MM.1S (cell line): ENCODE data around the gene SBF1.

Experiments used
- EZH2 ChIP-seq: fragments of 300-600 bp; sonication (generic); optimal IDR thresholded peaks from 2 replicates; pipeline ENCODE3; 2017; ENCODE audit warnings: low read depth, mild to moderate bottlenecking, antibody characterized with exemption, low read length, mixed read lengths
- EZH2phosphoT487 ChIP-seq: fragments of 300-600 bp; sonication (generic); IDR thresholded peaks from 2 replicates; pipeline ENCODE4 v1.6.1; 2018; ENCODE audit warnings: antibody characterized with exemption, low read length
- TF ChIP-seq, protein P1 (sequence below): fragments of 300-600 bp; sonication (generic); IDR thresholded peaks from 2 replicates; pipeline ENCODE4 v1.5.1; 2016; ENCODE audit warnings: antibody characterized with exemption, low read length, mixed read lengths

DNA sequence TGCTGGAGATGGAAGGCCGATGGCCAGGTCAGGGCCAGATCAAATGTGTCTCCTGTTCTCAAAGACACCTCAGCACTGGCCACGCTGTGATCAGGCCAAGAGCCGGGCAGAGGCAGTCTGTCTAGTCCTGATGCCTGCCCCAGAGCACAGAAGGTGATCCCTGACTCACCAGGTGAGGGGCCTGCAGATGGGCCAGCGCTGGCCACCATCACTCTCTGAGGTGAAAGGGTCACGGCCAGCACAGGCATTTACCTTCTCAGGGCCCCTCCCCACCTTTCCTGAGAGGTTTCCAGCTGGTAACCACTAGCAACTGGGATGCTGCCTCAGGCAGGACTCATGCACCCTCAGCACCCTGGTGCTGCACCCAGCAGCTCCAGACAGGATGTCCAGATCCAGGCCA is 2.9 kb downstream of the SBF1 start:
- TF ChIP-seq, protein P1, sequence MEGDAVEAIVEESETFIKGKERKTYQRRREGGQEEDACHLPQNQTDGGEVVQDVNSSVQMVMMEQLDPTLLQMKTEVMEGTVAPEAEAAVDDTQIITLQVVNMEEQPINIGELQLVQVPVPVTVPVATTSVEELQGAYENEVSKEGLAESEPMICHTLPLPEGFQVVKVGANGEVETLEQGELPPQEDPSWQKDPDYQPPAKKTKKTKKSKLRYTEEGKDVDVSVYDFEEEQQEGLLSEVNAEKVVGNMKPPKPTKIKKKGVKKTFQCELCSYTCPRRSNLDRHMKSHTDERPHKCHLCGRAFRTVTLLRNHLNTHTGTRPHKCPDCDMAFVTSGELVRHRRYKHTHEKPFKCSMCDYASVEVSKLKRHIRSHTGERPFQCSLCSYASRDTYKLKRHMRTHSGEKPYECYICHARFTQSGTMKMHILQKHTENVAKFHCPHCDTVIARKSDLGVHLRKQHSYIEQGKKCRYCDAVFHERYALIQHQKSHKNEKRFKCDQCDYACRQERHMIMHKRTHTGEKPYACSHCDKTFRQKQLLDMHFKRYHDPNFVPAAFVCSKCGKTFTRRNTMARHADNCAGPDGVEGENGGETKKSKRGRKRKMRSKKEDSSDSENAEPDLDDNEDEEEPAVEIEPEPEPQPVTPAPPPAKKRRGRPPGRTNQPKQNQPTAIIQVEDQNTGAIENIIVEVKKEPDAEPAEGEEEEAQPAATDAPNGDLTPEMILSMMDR = no peak
- no peak for TF ChIP-seq EZH2
- TF ChIP-seq EZH2phosphoT487 = no peak
